ENCODE results near the gene IGSF22. TPM values are rescaled to one million over a fixed set of nuclear protein-coding genes. Genes with fewer than 3 reads are reported as not detected.

IGSF22 gene
- total and polyA plus RNA-seq, 4 experiments from 2014 or later, result 4.6 to 8.0 (median 5.6) TPM

GRCh38 chr11:18707811-18708340 is 18.1 kb downstream of the IGSF22 start:
- H3K36me3 ChIP-seq (ENCODE audit: insufficient read depth, low read length), result no peaks in the 10 kb centered on the region
- H3K27ac ChIP-seq (ENCODE audit: low read depth, low read length), result no peak overlapping the region
- H3K4me1 ChIP-seq (ENCODE audit: insufficient read depth, low read length), result peaks cover 13% of the 10 kb centered on the region
- no peaks in the 10 kb centered on the region for H3K9me3 ChIP-seq (ENCODE audit: control insufficient read depth in 1 of 2, low read length in 2 of 2)
- Mint-ChIP-seq H3K27me3 (no peaks in the 10 kb centered on the region), H3K36me3 (peaks cover 3% of the 10 kb centered on the region in 2 donors), H3K27ac (peak overlapping the region in 4 of 7 donors; percentile 29 to 98 (median 70)), H3K9me3 (no peaks in the 10 kb centered on the region), H3K4me1 (peaks cover 13 to 30% (median 21%) of the 10 kb centered on the region in 4 donors), H3K4me3 (peak overlapping the region in 4 of 8 donors; percentile 8 to 97 (median 52))
- CTCF ChIA-PET (ENCODE audit: partially characterized antibody), result interaction anchor here (1.0 to 2.2 kb wide), 3 partner anchors 14 to 168 kb away, joined by 3 to 16 read pairs (median 10); no protein-coding TSS in a partner anchor
- H3K27me3 ChIP-seq (ENCODE audit: insufficient read depth, low read length), result no peaks in the 10 kb centered on the region
- no peak overlapping the region for H3K4me3 ChIP-seq (ENCODE audit: low read length in 2 of 2)
- intact Hi-C loops (cut with micrococcal nuclease), result loop anchor here (1.0 to 2.0 kb wide), 2 partner anchors 14 to 73 kb away; partner anchors contain the start of gene SPTY2D1
- no peak for DNase-seq
- POLR2A ChIA-PET (ENCODE audit: partially characterized antibody), result interaction anchor here (0.9 to 3.5 kb wide), 4 partner anchors 13 to 90 kb away, joined by 3 to 19 read pairs (median 4); no protein-coding TSS in a partner anchor

GRCh38 chr11:18706330-18707243 is 19.4 kb downstream of the IGSF22 start:
- Histone ChIP-seq H3K4me3 (ENCODE audit: low read length in 2 of 2) (peak overlapping the region; percentile 53 to 60), H3K4me1 (ENCODE audit: insufficient read depth, low read length) (peaks cover 13% of the 10 kb centered on the region), H3K27me3 (ENCODE audit: insufficient read depth, low read length) (no peaks in the 10 kb centered on the region), H3K27ac (ENCODE audit: low read depth, low read length) (peak overlapping the region; percentile 52), H3K9me3 (ENCODE audit: control insufficient read depth in 1 of 2, low read length in 2 of 2) (no peaks in the 10 kb centered on the region), H3K36me3 (ENCODE audit: insufficient read depth, low read length) (no peaks in the 10 kb centered on the region)
- Mint-ChIP-seq H3K4me1 (peaks cover 13 to 30% (median 21%) of the 10 kb centered on the region in 4 donors), H3K4me3 (peak overlapping the region; percentile 91 to 97 (median 95)), H3K9me3 (no peaks in the 10 kb centered on the region), H3K27me3 (no peaks in the 10 kb centered on the region), H3K36me3 (peaks cover 3% of the 10 kb centered on the region in 2 donors), H3K27ac (peak overlapping the region; percentile 78 to 98 (median 96))
- CTCF ChIA-PET (ENCODE audit: partially characterized antibody), result interaction anchor here (0.6 to 5.8 kb wide), 10 partner anchors 15 to 462 kb away, joined by 3 to 42 read pairs (median 4); partner anchors contain the start of gene TSG101
- POLR2A ChIA-PET (ENCODE audit: partially characterized antibody), result interaction anchor here (0.6 to 3.5 kb wide), 12 partner anchors 9 to 694 kb away, joined by 3 to 19 read pairs (median 5); partner anchors contain the start of genes GTF2H1, HPS5, SERGEF and SPTY2D1
- peak; percentile 50 to 77 (median 61) for DNase-seq
- intact Hi-C loops (cut with micrococcal nuclease), result loop anchor here (1.0 to 2.0 kb wide), 3 partner anchors 8 to 72 kb away; partner anchors contain the start of genes SPTY2D1 and TMEM86A

GRCh38 chr11:18705651-18706281 is 20.2 kb downstream of the IGSF22 start:
- Mint-ChIP-seq H3K4me3 (peak overlapping the region; percentile 69 to 96 (median 92)), H3K36me3 (peaks cover 3% of the 10 kb centered on the region in 2 donors), H3K4me1 (peaks cover 13 to 30% (median 21%) of the 10 kb centered on the region in 4 donors), H3K27ac (peak overlapping the region; percentile 18 to 89 (median 68)), H3K9me3 (no peaks in the 10 kb centered on the region), H3K27me3 (no peaks in the 10 kb centered on the region)
- DNase-seq, result peak; percentile 12 to 45 (median 23)
- H3K27me3 ChIP-seq (ENCODE audit: insufficient read depth, low read length), result no peaks in the 10 kb centered on the region
- H3K4me3 ChIP-seq (ENCODE audit: low read length in 2 of 2), result peak overlapping the region; percentile 32 to 37
- H3K9me3 ChIP-seq (ENCODE audit: control insufficient read depth in 1 of 2, low read length in 2 of 2), result no peaks in the 10 kb centered on the region
- CTCF ChIA-PET (ENCODE audit: partially characterized antibody), result interaction anchor here (0.6 to 5.8 kb wide), 11 partner anchors 16 to 461 kb away, joined by 3 to 42 read pairs (median 4); partner anchors contain the start of gene TSG101
- no peaks in the 10 kb centered on the region for H3K36me3 ChIP-seq (ENCODE audit: insufficient read depth, low read length)
- peak overlapping the region; percentile 36 for H3K27ac ChIP-seq (ENCODE audit: low read depth, low read length)
- POLR2A ChIA-PET (ENCODE audit: partially characterized antibody), result interaction anchor here (0.7 to 3.5 kb wide), 11 partner anchors 11 to 693 kb away, joined by 3 to 19 read pairs (median 5); partner anchors contain the start of genes GTF2H1, HPS5, SERGEF and SPTY2D1
- H3K4me1 ChIP-seq (ENCODE audit: insufficient read depth, low read length), result peaks cover 13% of the 10 kb centered on the region
- intact Hi-C loops (cut with micrococcal nuclease), result loop anchor here (1.0 to 2.0 kb wide), 2 partner anchors 7 to 71 kb away; partner anchors contain the start of genes SPTY2D1 and TMEM86A

GRCh38 chr11:18704698-18705097 is 21.3 kb downstream of the IGSF22 start:
- intact Hi-C loops (cut with micrococcal nuclease), result no loop called here
- H3K36me3 ChIP-seq (ENCODE audit: insufficient read depth, low read length), result no peaks in the 10 kb centered on the region
- H3K9me3 Mint-ChIP-seq, result no peaks in the 10 kb centered on the region
- no peaks in the 10 kb centered on the region for H3K9me3 ChIP-seq (ENCODE audit: control insufficient read depth in 1 of 2, low read length in 2 of 2)
- no peak overlapping the region for H3K4me3 ChIP-seq (ENCODE audit: low read length in 2 of 2)
- H3K27me3 ChIP-seq (ENCODE audit: insufficient read depth, low read length), result no peaks in the 10 kb centered on the region
- H3K4me1 ChIP-seq (ENCODE audit: insufficient read depth, low read length), result peaks cover 15% of the 10 kb centered on the region
- ChIA-PET POLR2A (ENCODE audit: partially characterized antibody) (interaction anchor here (1.8 to 3.5 kb wide), 3 partner anchors 16 to 382 kb away, joined by 5 to 19 read pairs (median 18); partner anchors contain the start of genes GTF2H1, HPS5 and TSG101), CTCF (ENCODE audit: partially characterized antibody) (interaction anchor here (1.3 to 5.8 kb wide), 6 partner anchors 17 to 164 kb away, joined by 3 to 42 read pairs (median 8); no protein-coding TSS in a partner anchor)
- peak overlapping the region in 2 of 7 donors; percentile 37 to 78 for H3K27ac Mint-ChIP-seq
- no peak overlapping the region for H3K27ac ChIP-seq (ENCODE audit: low read depth, low read length)
- DNase-seq, result no peak
- H3K27me3 Mint-ChIP-seq, result no peaks in the 10 kb centered on the region
- peaks cover 15 to 36% (median 25%) of the 10 kb centered on the region in 4 donors for H3K4me1 Mint-ChIP-seq
- H3K36me3 Mint-ChIP-seq, result peaks cover 3% of the 10 kb centered on the region in 2 donors
- peak overlapping the region in 6 of 8 donors; percentile 22 to 96 (median 74) for H3K4me3 Mint-ChIP-seq

- Histone ChIP-seq H3K4me1 (ENCODE audit: insufficient read depth, low read length) (peaks cover 21% of the 10 kb centered on the region), H3K9me3 (ENCODE audit: control insufficient read depth in 1 of 2, low read length in 2 of 2) (no peaks in the 10 kb centered on the region), H3K27me3 (ENCODE audit: insufficient read depth, low read length) (no peaks in the 10 kb centered on the region), H3K4me3 (ENCODE audit: low read length in 2 of 2) (no peak overlapping the region), H3K36me3 (ENCODE audit: insufficient read depth, low read length) (no peaks in the 10 kb centered on the region), H3K27ac (ENCODE audit: low read depth, low read length) (no peak overlapping the region)
- Mint-ChIP-seq H3K9me3 (no peaks in the 10 kb centered on the region), H3K27me3 (no peaks in the 10 kb centered on the region), H3K27ac (peak overlapping the region in 3 of 7 donors; percentile 12 to 50 (median 15)), H3K4me3 (peak overlapping the region in 4 of 8 donors; percentile 5 to 69 (median 16)), H3K36me3 (peaks cover 3% of the 10 kb centered on the region in 2 donors), H3K4me1 (peaks cover 15 to 41% (median 29%) of the 10 kb centered on the region in 4 donors)
- intact Hi-C loops (cut with micrococcal nuclease), result no loop called here
- ChIA-PET CTCF (ENCODE audit: partially characterized antibody) (interaction anchor here (1.4 to 5.8 kb wide), 5 partner anchors 18 to 164 kb away, joined by 3 to 42 read pairs (median 8); no protein-coding TSS in a partner anchor), POLR2A (ENCODE audit: partially characterized antibody) (interaction anchor here (0.6 to 3.5 kb wide), 3 partner anchors 17 to 178 kb away, joined by 3 to 19 read pairs (median 18); partner anchors contain the start of gene TSG101)
- DNase-seq, result no peak
These were observed 21.8 kb downstream of the IGSF22 start for GRCh38 chr11:18704045-18704645.

Measured in CD4-positive, alpha-beta memory T cell (primary cell).